ENCODE data around the gene PCP4L1.
"Not testable (repeated sequence)": the region's sequence is repeated elsewhere in the genome, so short reads cannot be mapped to it uniquely, and the experiment has no call there.

Gene PCP4L1

DNA sequence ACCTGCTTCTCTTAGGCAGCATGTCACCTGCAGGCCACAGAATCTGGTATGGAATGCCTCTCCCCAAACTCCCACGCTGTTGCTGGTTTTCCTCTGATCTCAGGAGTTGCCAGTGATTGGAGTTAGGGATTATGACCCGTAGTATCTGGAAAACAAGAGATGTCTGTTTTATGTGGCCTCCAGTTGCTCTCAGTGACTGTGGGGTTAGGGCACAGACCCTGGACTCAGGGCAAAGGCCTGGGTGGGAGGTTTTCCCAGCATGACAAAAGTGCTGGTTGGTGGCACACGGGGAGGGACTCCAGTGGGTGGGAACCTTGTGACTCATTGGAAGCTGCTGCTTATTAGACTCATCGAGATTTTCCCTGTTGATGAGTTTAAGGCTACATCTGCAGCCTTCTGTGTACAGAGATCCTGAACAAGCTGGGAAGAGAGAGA lies 20.5 kb upstream of the PCP4L1 start, which contains the start of gene NR1I3:
TSS of gene NR1I3 (minus strand) at position 165 of the 435 bp plus-strand sequence. CDS start 1,638 bp downstream, outside the sequence.
- no peak for DNase-seq (ENCODE audit: extremely low spot score)
- TF ChIP-seq CTCF (IDR thresholded peaks at IDR 0.05; ENCODE audit: control extremely low read depth, extremely low read depth, low read depth, missing control alignments) = no peak
- ChIA-PET POLR2A (interaction anchor here (0.6 kb wide), 1 partner anchor 8 kb away, joined by 8 read pairs; no protein-coding TSS in a partner anchor), CTCF (interaction anchor here (1.1 to 5.1 kb wide), 4 partner anchors 10 to 23 kb away, joined by 3 to 44 read pairs (median 4); partner anchors contain the start of gene TOMM40L)

- POLR2A ChIA-PET = no interaction called here
Observed at GRCh38 chr1:161241682-161242081, 16.9 kb upstream of the PCP4L1 start.

DNA sequence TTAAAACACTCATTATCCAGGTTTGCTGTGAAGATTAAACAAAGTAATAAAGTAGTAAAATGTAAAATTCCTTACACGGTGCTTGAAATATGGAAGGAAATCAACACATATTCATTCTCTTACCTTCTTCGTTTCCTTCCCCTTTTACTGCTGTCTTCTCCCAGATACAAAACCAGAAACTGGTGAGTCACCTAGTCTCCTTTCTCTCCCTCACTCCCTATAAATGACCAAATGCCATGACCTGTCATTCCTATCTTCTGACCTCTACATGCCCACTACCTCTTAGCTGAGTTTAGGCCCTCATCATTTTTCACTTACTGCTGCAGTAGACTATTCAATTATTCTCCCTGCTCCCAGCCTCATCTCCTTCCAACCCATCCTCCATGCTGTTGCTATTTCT lies 16.2 kb upstream of the PCP4L1 start:
- ChIA-PET POLR2A (no interaction called here), CTCF (interaction anchor here (1.0 to 1.2 kb wide), 2 partner anchors 15 to 45 kb away, joined by 3 read pairs; no protein-coding TSS in a partner anchor)
- DNase-seq (ENCODE audit: extremely low spot score) = no peak
- no peak for TF ChIP-seq CTCF (IDR thresholded peaks at IDR 0.05; ENCODE audit: control extremely low read depth, extremely low read depth, low read depth, missing control alignments)

More at GRCh38 chr1:161241682-161242081, 16.9 kb upstream of the PCP4L1 start:
- DNase-seq (ENCODE audit: extremely low spot score) = no peak
- CTCF ChIA-PET = interaction anchor here (1.0 to 1.3 kb wide), 3 partner anchors 11 to 45 kb away, joined by 3 read pairs; no protein-coding TSS in a partner anchor
- TF ChIP-seq CTCF (IDR thresholded peaks at IDR 0.05; ENCODE audit: control extremely low read depth, extremely low read depth, low read depth, missing control alignments) = no peak

DNA sequence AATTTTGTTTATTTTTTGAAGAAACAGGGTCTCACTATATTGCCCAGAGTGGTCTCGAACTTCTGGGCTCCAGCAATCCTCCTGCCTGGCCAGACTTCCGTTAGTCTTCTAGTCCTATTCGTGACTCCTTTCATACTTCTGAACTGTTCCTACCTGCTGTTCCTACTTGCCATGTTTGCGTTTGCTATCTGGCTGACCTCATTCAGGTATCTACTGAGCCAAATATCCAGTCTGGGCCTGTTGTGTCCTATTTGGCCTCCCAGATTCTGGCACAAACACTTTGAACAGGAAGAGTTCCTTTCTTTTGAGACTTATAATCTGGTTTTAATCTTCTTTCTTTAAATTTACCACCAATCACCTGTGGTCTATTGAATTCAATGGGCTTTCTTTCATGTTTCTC lies 13.7 kb upstream of the PCP4L1 start:
- POLR2A ChIA-PET = no interaction called here
- no peak for DNase-seq (ENCODE audit: extremely low spot score)
- CTCF ChIA-PET = interaction anchor here (1.9 kb wide), 1 partner anchor 46 kb away, joined by 5 read pairs; no protein-coding TSS in a partner anchor
- no peak for TF ChIP-seq CTCF (IDR thresholded peaks at IDR 0.05; ENCODE audit: control extremely low read depth, extremely low read depth, low read depth, missing control alignments)

DNA sequence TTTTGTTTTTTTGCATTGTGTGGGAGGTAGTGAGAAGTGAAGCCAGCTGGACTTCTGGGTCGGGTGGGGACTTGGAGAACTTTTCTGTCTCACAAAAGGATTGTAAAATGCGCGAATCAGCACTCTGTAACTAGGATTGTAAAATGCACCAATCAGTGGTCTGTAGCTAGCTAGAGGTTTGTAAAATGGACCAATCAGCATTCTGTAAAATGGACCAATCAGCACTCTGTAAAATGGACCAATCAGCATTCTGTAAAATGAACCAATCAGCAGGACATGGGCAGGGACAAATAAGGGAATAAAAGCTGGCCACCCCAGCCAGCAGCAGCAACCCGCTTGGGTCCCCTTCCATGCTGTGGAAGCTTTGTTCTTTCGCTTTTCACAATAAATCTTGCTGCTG lies 8.4 kb upstream of the PCP4L1 start:
- CTCF ChIA-PET = interaction anchor here (3.0 to 4.1 kb wide), 3 partner anchors 20 to 41 kb away, joined by 9 to 47 read pairs (median 18); partner anchors contain the start of gene TOMM40L
- DNase-seq (ENCODE audit: extremely low spot score); POLR2A ChIA-PET: not testable (repeated sequence)

GRCh38 chr1:161250829-161251228 lies 7.7 kb upstream of the PCP4L1 start:
- TF ChIP-seq CTCF (IDR thresholded peaks at IDR 0.05; ENCODE audit: control extremely low read depth, extremely low read depth, low read depth, missing control alignments) = no peak
- ChIA-PET CTCF (interaction anchor here (3.0 to 4.1 kb wide), 3 partner anchors 20 to 40 kb away, joined by 9 to 47 read pairs (median 18); partner anchors contain the start of gene TOMM40L), POLR2A (no interaction called here)
- DNase-seq (ENCODE audit: extremely low spot score) = no peak

GRCh38 chr1:161251579-161251978 lies 7.0 kb upstream of the PCP4L1 start:
- no peak for DNase-seq (ENCODE audit: extremely low spot score)
- TF ChIP-seq CTCF (IDR thresholded peaks at IDR 0.05; ENCODE audit: control extremely low read depth, extremely low read depth, low read depth, missing control alignments) = no peak
- POLR2A ChIA-PET = no interaction called here
- CTCF ChIA-PET = no interaction called here

GRCh38 chr1:161255302-161255701 lies 3.2 kb upstream of the PCP4L1 start:
- DNase-seq (ENCODE audit: extremely low spot score); CTCF ChIA-PET; POLR2A ChIA-PET: not testable (repeated sequence)

DNA sequence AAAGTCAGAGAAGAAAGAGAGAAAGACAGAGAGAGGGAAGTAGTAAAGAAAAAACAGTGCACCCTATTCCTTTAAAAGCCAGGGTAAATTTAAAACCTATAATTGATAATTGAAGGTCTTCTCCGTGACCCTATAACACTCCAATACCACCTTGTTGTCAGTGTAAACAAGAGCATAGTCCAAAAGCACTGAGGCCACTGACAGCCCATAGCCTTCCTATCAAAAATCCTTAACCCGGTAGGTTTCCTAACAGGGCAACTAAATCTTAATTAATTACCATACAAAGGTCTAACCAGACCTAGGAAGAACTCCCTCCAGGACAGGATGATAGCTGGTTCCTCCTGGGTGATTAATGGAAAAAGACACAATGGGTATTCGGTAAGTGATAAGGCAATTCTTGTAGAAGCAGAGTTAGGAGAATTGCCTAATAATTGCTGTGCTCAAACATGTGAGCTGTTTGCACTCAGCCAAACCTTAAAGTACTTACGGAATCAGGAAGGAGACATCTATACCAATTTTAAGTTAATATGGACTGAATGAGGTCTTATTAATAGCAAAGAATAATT lies 2.5 kb upstream of the PCP4L1 start:
- POLR2A ChIA-PET; DNase-seq (ENCODE audit: extremely low spot score): not testable (repeated sequence)
- CTCF ChIA-PET = interaction anchor here (1.1 to 1.8 kb wide), 3 partner anchors 19 to 126 kb away, joined by 3 to 7 read pairs (median 4); no protein-coding TSS in a partner anchor

- POLR2A ChIA-PET; DNase-seq (ENCODE audit: extremely low spot score): not testable (repeated sequence)
- CTCF ChIA-PET = interaction anchor here (0.8 to 2.5 kb wide), 9 partner anchors 9 to 125 kb away, joined by 3 to 7 read pairs (median 4); no protein-coding TSS in a partner anchor
Observed at GRCh38 chr1:161257109-161257508, 1.4 kb upstream of the PCP4L1 start.
